Fibroblast of lung (primary cell): Measurements from ENCODE around the gene PRPF40B. TPM values are rescaled to one million over a fixed set of nuclear protein-coding genes. Genes with fewer than 3 reads are reported as not detected.

Experiments used
- DNase-seq, 2 donors: peaks; one replicate each; pipeline versions ENCODE4 v3.0.0 to v3.0.0-alpha.2; 2010; ENCODE audit warnings: low read depth in 2 of 2
- H2AFZ ChIP-seq: 2 replicates; pipeline ENCODE4 v1.5.1; 2012; ENCODE audit warnings: low read length, control low read depth, inconsistent platforms
- H3K27ac ChIP-seq: 2 replicates; pipeline ENCODE4 v1.5.1; 2011; ENCODE audit warnings: low read length, control low read depth; ENCODE audit not compliant: insufficient read depth
- H3K27me3 ChIP-seq: 2 replicates; pipeline ENCODE4 v1.5.1; 2011; ENCODE audit warnings: mild to moderate bottlenecking, low read length; ENCODE audit not compliant: control insufficient read depth, insufficient read depth
- H3K36me3 ChIP-seq: 2 replicates; pipeline ENCODE4 v1.5.1; 2011; ENCODE audit warnings: low read length; ENCODE audit not compliant: control insufficient read depth, insufficient read depth
- H3K4me1 ChIP-seq: 2 replicates; pipeline ENCODE4 v1.5.1; 2011; ENCODE audit warnings: low read length; ENCODE audit not compliant: control insufficient read depth, insufficient read depth; ENCODE audit errors: extremely low read depth
- H3K4me2 ChIP-seq: 2 replicates; pipeline ENCODE4 v1.5.1; 2011; ENCODE audit warnings: low read length, control low read depth; ENCODE audit not compliant: insufficient read depth; ENCODE audit errors: extremely low read depth
- H3K4me3 ChIP-seq, 4 experiments: fragments of 200-600 bp in 1 of 4; sonication (generic) in 1 of 4; replicated peaks in 1 of 4; 2 replicates each; pipeline ENCODE4 v1.5.1; 2011 to 2016; ENCODE audit warnings: low read length in 4 of 4, low read depth in 3 of 4, mild to moderate bottlenecking in 3 of 4, control low read depth in 2 of 4, inconsistent platforms in 1 of 4, mixed read lengths in 1 of 4; ENCODE audit not compliant: insufficient read depth in 1 of 4; ENCODE audit errors: control extremely low read depth in 1 of 4
- H3K79me2 ChIP-seq: 2 replicates; pipeline ENCODE4 v1.5.1; 2012; ENCODE audit warnings: mild to moderate bottlenecking, low read length, inconsistent platforms; ENCODE audit not compliant: control insufficient read depth, insufficient read depth
- H3K9ac ChIP-seq: 2 replicates; pipeline ENCODE4 v1.5.1; 2011; ENCODE audit warnings: mild to moderate bottlenecking, low read length, control low read depth; ENCODE audit not compliant: insufficient read depth
- H3K9me3 ChIP-seq: 2 replicates; pipeline ENCODE4 v1.5.1; 2012; ENCODE audit warnings: low read depth, low read length; ENCODE audit not compliant: control insufficient read depth, insufficient read depth
- H4K20me1 ChIP-seq: 2 replicates; pipeline ENCODE4 v1.5.1; 2011; ENCODE audit warnings: low read length; ENCODE audit not compliant: control insufficient read depth, insufficient read depth; ENCODE audit errors: extremely low read depth
- EZH2 ChIP-seq: IDR thresholded peaks from 2 replicates; pipeline ENCODE4 v1.5.1; 2012; ENCODE audit warnings: low read length, control low read depth, mild to moderate bottlenecking; ENCODE audit errors: missing control alignments
- polyA plus RNA-seq, 2 donors: library from polyadenylated mRNA; depleted of rRNA in 1 of 2; stranded (reverse) in 1 of 2; unstranded in 1 of 2; fragments of >200 nt; gene quantifications; 2 replicates each; pipeline ENCODE4 v1.2.1, GENCODE V29; 2011 to 2012; ENCODE audit warnings: missing spikeins in 1 of 2
- total RNA-seq: library from RNA; depleted of rRNA; stranded (reverse); fragments of >200 nt; gene quantifications from 2 replicates; pipeline ENCODE4 v1.2.1, GENCODE V29; 2014
- TF ChIP-seq, protein P1 (sequence below), 2 donors: IDR thresholded peaks in 1 of 2; conservative IDR thresholded peaks in 1 of 2; 1 replicate in 1 of 2; 2 replicates in 1 of 2; pipeline ENCODE4 v1.5.1; 2011 to 2012; ENCODE audit warnings: low read length in 2 of 2, control low read depth in 1 of 2, inconsistent platforms in 1 of 2, low read depth in 1 of 2, mild to moderate bottlenecking in 1 of 2

PRPF40B gene
- total and polyA plus RNA-seq, 2 donors (not counting 1 experiment from before 2014, with no cell fraction given) = 6.4 to 11.7 TPM

DNA sequence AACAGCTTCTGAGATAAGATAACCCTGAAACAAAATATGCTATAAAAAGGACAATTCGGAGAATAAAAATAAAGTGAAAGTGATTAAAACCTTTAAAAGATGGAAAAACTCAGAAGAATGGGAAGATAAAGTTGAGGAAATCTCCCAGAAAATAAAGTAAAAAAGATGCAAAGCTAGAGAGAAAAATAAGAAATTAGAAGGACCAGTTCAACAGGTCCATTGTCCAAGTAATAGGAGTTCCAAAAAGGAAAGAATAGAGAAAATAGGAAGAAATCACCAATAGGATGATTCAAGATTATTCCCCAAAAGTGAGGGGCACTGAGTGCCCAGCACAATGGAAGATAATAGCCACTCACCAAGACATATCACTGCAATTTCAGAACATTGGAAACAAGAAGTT, 4.8 kb upstream of the PRPF40B start:
- H2AFZ ChIP-seq = no peak overlapping the region
- H3K4me1 ChIP-seq = peaks cover 10% of the 10 kb centered on the region
- peaks cover 3% of the 10 kb centered on the region for H3K27me3 ChIP-seq
- H3K79me2 ChIP-seq = no peaks in the 10 kb centered on the region
- H3K9me3 ChIP-seq = no peaks in the 10 kb centered on the region
- no peak overlapping the region for H3K4me3 ChIP-seq
- TF ChIP-seq, protein P1, sequence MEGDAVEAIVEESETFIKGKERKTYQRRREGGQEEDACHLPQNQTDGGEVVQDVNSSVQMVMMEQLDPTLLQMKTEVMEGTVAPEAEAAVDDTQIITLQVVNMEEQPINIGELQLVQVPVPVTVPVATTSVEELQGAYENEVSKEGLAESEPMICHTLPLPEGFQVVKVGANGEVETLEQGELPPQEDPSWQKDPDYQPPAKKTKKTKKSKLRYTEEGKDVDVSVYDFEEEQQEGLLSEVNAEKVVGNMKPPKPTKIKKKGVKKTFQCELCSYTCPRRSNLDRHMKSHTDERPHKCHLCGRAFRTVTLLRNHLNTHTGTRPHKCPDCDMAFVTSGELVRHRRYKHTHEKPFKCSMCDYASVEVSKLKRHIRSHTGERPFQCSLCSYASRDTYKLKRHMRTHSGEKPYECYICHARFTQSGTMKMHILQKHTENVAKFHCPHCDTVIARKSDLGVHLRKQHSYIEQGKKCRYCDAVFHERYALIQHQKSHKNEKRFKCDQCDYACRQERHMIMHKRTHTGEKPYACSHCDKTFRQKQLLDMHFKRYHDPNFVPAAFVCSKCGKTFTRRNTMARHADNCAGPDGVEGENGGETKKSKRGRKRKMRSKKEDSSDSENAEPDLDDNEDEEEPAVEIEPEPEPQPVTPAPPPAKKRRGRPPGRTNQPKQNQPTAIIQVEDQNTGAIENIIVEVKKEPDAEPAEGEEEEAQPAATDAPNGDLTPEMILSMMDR (conservative IDR thresholded peaks at IDR 0.05 in 1 of 2, IDR thresholded peaks at IDR 0.05 in 1 of 2; ENCODE audit: low read depth in 1 of 2, low read length in 2 of 2) = no peak
- TF ChIP-seq EZH2 = no peak
- no peak overlapping the region for H3K4me2 ChIP-seq
- H3K9ac ChIP-seq = no peak overlapping the region
- H4K20me1 ChIP-seq = no peaks in the 10 kb centered on the region
- H3K36me3 ChIP-seq = no peaks in the 10 kb centered on the region
- no peak for DNase-seq
- no peak overlapping the region for H3K27ac ChIP-seq

DNA sequence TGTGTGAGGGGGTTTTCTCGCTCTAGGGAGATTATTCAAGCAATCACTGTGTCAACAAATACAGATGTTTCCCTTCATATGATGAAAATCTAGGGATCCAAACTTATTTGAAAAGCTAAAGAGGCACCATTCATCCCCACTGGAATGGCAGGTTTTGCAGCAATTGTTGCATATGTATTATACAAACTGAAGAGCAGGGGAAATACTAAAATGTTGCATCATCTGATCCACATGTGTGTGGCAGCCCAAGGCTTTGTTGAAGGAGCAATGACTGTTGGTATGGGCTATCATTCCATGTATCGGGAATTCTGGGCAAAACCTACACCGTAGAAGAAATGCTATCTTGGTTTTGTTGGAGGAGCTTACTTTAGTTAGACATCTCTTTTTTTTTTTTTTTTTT, 4.1 kb upstream of the PRPF40B start:
- DNase-seq = peak in 1 of 2 donors; percentile 23

DNA sequence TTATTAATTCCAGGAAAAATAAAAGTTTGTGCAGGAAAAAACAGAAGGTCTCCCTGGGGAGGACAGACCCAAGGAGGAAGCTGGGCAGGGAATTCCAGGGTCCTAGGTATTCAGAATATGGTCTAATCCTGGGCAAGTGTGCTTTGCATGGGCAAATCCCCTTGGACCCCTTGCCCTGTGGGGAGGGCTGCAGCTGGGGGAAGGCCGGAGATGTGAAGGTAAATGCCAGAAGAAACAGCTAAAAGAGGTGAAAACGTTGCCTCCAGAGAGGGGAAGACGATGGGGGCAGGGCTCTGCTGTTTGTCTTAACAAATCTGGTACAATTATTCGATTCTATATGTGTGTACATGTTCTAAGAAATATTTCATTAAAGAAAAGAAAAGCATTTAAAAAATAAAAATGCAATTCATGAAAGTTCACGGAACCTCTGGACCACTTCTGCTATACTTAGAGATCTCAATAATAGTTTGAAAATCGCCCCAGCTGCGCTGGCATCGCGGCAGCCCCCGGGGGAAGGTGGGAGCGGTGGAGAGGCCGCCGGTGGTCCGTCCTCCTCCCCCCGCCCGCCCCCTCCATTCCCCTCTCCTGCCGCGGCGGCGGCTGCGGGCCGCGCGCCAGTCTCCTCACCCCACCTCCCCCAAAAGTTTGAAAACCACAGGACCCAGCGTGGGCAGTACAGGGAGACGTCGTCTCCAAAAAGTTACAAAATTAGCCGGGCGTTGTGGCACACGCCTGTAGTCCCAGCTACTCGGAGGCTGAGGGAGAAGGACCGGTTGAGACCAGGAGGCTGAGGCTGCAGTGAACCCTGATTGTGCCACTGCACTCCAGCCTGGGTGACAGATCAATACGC, 1.5 kb upstream of the PRPF40B start:
- Histone ChIP-seq H3K9ac (peak overlapping the region; percentile 4), H3K79me2 (no peaks in the 10 kb centered on the region), H3K4me3 (peak overlapping the region; percentile 67 to 83 (median 68)), H3K27me3 (peaks cover 3% of the 10 kb centered on the region), H3K4me1 (peaks cover 13% of the 10 kb centered on the region), H3K36me3 (no peaks in the 10 kb centered on the region), H2AFZ (peak overlapping the region; percentile 88), H3K9me3 (no peaks in the 10 kb centered on the region), H3K27ac (peak overlapping the region; percentile 34), H3K4me2 (peak overlapping the region; percentile 99), H4K20me1 (no peaks in the 10 kb centered on the region)
- TF ChIP-seq EZH2 = no peak
- TF ChIP-seq, protein P1 (conservative IDR thresholded peaks at IDR 0.05 in 1 of 2, IDR thresholded peaks at IDR 0.05 in 1 of 2; ENCODE audit: low read depth in 1 of 2, low read length in 2 of 2) = no peak
- no peak for DNase-seq

More for the DNA sequence above, 4.1 kb upstream of the PRPF40B start:
- Histone ChIP-seq H3K79me2 (no peaks in the 10 kb centered on the region), H3K9me3 (no peaks in the 10 kb centered on the region), H3K4me3 (no peak overlapping the region), H3K4me2 (no peak overlapping the region), H3K36me3 (no peaks in the 10 kb centered on the region), H3K9ac (no peak overlapping the region), H2AFZ (no peak overlapping the region), H4K20me1 (no peaks in the 10 kb centered on the region), H3K4me1 (peaks cover 13% of the 10 kb centered on the region), H3K27me3 (peaks cover 3% of the 10 kb centered on the region), H3K27ac (no peak overlapping the region)
- TF ChIP-seq, protein P1 (conservative IDR thresholded peaks at IDR 0.05 in 1 of 2, IDR thresholded peaks at IDR 0.05 in 1 of 2; ENCODE audit: low read depth in 1 of 2, low read length in 2 of 2) = no peak
- TF ChIP-seq EZH2 = no peak
